K562 (cell line): ENCODE measurements around the gene IL17RC. TPM values are rescaled to one million over a fixed set of nuclear protein-coding genes. Genes with fewer than 3 reads are reported as not detected.

Source experiments
- CBX5 ChIP-seq: IDR thresholded peaks from 2 replicates; pipeline ENCODE4 v1.6.1; 2014; ENCODE audit warnings: low read depth, borderline replicate concordance
- FOXK2 ChIP-seq, 2 experiments: fragments of 450-650 bp; IDR thresholded peaks in 1 of 2; conservative IDR thresholded peaks in 1 of 2; 2 replicates each; pipeline ENCODE4 v1.6.1; 2016; ENCODE audit warnings: low read depth in 2 of 2, mild to moderate bottlenecking in 1 of 2
- GABPA ChIP-seq: fragments of 200-800 bp; sonication (Bioruptor generic); conservative IDR thresholded peaks from 2 replicates; pipeline ENCODE4 v1.6.1; 2016; ENCODE audit warnings: low read depth, missing genetic modification characterization, missing compliant biosample characterization
- TRIM24 ChIP-seq, 2 experiments: fragments of 450-650 bp; IDR thresholded peaks; 2 replicates each; pipeline ENCODE4 v1.6.1; 2016
- polyA plus RNA-seq, 8 experiments: library from polyadenylated mRNA; depleted of rRNA in 4 of 8; stranded (reverse) in 5 of 8; unstranded in 3 of 8; fragments of >200 nt; fragmentation: Nextera tagmentation in 2 of 8; fragmentation: Illumina TruSeq in 1 of 8; extraction: Ambion mirVana in 2 of 8; extraction: Trizol in 1 of 8; gene quantifications; 2 replicates each; pipeline versions ENCODE4 v1.2.1 to v1.2.3, GENCODE V29; 2011 to 2014; ENCODE audit warnings: inconsistent platforms in 1 of 8, missing spikeins in 1 of 8
- total RNA-seq, 7 experiments: library from RNA; depleted of rRNA in 6 of 7; stranded (reverse); fragments of >200 nt in 6 of 7; fragmentation: Illumina TruSeq in 2 of 7; extraction: Trizol in 2 of 7; gene quantifications; 2 replicates each; pipeline versions ENCODE4 v1.2.1 to v1.2.3, GENCODE V29; 2011 to 2021; ENCODE audit warnings: low replicate concordance in 1 of 7
- TF ChIP-seq, protein P1 (sequence below): fragments of 150-350 bp; conservative IDR thresholded peaks from 2 replicates; pipeline ENCODE4 v1.6.1; 2014; ENCODE audit warnings: low read length
- TF ChIP-seq, protein P2 (sequence below): fragments of 450-650 bp; IDR thresholded peaks from 2 replicates; pipeline ENCODE4 v1.6.1; 2016; ENCODE audit warnings: mild to moderate bottlenecking, moderate library complexity
- TF ChIP-seq, protein P3 (sequence below): fragments of 450-650 bp; IDR thresholded peaks from 2 replicates; pipeline ENCODE4 v1.6.1; 2016; ENCODE audit warnings: missing biosample characterization, missing genetic modification characterization
- TF ChIP-seq, protein P4 (sequence below): sonication (generic); formaldehyde crosslinking; IDR thresholded peaks from 2 replicates; pipeline ENCODE4 v1.8.0; 2022; ENCODE audit warnings: mild to moderate bottlenecking, missing genetic modification reagents

The IL17RC gene
- total and polyA plus RNA-seq, 9 of the 15 experiments (the other 6 are each of a cell fraction or from before 2014, with no cell fraction given) = 0.15 to 11.4 (median 7.1) TPM; not detected in 1

- TF ChIP-seq FOXK2 (conservative IDR thresholded peaks at IDR 0.05 in 1 of 2, IDR thresholded peaks at IDR 0.05 in 1 of 2; ENCODE audit: low read depth in 2 of 2) (0 out of 4 replicates have a peak, but pooled peaks have one; percentile 62 to 63), CBX5 (peak; percentile 59; the same call in 1 of the 2 replicates), TRIM24 (IDR thresholded peaks at IDR 0.05) (0 out of 4 replicates have a peak, but pooled peaks of 1 of the 2 experiments have one; percentile 10), GABPA (tag) (peak; percentile 50; the same call in 1 of the 2 replicates)
- TF ChIP-seq, protein P1, sequence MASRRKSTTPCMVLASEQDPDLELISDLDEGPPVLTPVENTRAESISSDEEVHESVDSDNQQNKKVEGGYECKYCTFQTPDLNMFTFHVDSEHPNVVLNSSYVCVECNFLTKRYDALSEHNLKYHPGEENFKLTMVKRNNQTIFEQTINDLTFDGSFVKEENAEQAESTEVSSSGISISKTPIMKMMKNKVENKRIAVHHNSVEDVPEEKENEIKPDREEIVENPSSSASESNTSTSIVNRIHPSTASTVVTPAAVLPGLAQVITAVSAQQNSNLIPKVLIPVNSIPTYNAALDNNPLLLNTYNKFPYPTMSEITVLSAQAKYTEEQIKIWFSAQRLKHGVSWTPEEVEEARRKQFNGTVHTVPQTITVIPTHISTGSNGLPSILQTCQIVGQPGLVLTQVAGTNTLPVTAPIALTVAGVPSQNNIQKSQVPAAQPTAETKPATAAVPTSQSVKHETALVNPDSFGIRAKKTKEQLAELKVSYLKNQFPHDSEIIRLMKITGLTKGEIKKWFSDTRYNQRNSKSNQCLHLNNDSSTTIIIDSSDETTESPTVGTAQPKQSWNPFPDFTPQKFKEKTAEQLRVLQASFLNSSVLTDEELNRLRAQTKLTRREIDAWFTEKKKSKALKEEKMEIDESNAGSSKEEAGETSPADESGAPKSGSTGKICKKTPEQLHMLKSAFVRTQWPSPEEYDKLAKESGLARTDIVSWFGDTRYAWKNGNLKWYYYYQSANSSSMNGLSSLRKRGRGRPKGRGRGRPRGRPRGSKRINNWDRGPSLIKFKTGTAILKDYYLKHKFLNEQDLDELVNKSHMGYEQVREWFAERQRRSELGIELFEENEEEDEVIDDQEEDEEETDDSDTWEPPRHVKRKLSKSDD = 0 out of 2 replicates have a peak, but pooled peaks have one; percentile 51
- TF ChIP-seq, protein P2, sequence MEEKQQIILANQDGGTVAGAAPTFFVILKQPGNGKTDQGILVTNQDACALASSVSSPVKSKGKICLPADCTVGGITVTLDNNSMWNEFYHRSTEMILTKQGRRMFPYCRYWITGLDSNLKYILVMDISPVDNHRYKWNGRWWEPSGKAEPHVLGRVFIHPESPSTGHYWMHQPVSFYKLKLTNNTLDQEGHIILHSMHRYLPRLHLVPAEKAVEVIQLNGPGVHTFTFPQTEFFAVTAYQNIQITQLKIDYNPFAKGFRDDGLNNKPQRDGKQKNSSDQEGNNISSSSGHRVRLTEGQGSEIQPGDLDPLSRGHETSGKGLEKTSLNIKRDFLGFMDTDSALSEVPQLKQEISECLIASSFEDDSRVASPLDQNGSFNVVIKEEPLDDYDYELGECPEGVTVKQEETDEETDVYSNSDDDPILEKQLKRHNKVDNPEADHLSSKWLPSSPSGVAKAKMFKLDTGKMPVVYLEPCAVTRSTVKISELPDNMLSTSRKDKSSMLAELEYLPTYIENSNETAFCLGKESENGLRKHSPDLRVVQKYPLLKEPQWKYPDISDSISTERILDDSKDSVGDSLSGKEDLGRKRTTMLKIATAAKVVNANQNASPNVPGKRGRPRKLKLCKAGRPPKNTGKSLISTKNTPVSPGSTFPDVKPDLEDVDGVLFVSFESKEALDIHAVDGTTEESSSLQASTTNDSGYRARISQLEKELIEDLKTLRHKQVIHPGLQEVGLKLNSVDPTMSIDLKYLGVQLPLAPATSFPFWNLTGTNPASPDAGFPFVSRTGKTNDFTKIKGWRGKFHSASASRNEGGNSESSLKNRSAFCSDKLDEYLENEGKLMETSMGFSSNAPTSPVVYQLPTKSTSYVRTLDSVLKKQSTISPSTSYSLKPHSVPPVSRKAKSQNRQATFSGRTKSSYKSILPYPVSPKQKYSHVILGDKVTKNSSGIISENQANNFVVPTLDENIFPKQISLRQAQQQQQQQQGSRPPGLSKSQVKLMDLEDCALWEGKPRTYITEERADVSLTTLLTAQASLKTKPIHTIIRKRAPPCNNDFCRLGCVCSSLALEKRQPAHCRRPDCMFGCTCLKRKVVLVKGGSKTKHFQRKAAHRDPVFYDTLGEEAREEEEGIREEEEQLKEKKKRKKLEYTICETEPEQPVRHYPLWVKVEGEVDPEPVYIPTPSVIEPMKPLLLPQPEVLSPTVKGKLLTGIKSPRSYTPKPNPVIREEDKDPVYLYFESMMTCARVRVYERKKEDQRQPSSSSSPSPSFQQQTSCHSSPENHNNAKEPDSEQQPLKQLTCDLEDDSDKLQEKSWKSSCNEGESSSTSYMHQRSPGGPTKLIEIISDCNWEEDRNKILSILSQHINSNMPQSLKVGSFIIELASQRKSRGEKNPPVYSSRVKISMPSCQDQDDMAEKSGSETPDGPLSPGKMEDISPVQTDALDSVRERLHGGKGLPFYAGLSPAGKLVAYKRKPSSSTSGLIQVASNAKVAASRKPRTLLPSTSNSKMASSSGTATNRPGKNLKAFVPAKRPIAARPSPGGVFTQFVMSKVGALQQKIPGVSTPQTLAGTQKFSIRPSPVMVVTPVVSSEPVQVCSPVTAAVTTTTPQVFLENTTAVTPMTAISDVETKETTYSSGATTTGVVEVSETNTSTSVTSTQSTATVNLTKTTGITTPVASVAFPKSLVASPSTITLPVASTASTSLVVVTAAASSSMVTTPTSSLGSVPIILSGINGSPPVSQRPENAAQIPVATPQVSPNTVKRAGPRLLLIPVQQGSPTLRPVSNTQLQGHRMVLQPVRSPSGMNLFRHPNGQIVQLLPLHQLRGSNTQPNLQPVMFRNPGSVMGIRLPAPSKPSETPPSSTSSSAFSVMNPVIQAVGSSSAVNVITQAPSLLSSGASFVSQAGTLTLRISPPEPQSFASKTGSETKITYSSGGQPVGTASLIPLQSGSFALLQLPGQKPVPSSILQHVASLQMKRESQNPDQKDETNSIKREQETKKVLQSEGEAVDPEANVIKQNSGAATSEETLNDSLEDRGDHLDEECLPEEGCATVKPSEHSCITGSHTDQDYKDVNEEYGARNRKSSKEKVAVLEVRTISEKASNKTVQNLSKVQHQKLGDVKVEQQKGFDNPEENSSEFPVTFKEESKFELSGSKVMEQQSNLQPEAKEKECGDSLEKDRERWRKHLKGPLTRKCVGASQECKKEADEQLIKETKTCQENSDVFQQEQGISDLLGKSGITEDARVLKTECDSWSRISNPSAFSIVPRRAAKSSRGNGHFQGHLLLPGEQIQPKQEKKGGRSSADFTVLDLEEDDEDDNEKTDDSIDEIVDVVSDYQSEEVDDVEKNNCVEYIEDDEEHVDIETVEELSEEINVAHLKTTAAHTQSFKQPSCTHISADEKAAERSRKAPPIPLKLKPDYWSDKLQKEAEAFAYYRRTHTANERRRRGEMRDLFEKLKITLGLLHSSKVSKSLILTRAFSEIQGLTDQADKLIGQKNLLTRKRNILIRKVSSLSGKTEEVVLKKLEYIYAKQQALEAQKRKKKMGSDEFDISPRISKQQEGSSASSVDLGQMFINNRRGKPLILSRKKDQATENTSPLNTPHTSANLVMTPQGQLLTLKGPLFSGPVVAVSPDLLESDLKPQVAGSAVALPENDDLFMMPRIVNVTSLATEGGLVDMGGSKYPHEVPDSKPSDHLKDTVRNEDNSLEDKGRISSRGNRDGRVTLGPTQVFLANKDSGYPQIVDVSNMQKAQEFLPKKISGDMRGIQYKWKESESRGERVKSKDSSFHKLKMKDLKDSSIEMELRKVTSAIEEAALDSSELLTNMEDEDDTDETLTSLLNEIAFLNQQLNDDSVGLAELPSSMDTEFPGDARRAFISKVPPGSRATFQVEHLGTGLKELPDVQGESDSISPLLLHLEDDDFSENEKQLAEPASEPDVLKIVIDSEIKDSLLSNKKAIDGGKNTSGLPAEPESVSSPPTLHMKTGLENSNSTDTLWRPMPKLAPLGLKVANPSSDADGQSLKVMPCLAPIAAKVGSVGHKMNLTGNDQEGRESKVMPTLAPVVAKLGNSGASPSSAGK = peak; percentile 76
- TF ChIP-seq, protein P3, sequence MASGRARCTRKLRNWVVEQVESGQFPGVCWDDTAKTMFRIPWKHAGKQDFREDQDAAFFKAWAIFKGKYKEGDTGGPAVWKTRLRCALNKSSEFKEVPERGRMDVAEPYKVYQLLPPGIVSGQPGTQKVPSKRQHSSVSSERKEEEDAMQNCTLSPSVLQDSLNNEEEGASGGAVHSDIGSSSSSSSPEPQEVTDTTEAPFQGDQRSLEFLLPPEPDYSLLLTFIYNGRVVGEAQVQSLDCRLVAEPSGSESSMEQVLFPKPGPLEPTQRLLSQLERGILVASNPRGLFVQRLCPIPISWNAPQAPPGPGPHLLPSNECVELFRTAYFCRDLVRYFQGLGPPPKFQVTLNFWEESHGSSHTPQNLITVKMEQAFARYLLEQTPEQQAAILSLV (tag) = peak; percentile 7; the same call in 1 of the 2 replicates
- TF ChIP-seq, protein P4, sequence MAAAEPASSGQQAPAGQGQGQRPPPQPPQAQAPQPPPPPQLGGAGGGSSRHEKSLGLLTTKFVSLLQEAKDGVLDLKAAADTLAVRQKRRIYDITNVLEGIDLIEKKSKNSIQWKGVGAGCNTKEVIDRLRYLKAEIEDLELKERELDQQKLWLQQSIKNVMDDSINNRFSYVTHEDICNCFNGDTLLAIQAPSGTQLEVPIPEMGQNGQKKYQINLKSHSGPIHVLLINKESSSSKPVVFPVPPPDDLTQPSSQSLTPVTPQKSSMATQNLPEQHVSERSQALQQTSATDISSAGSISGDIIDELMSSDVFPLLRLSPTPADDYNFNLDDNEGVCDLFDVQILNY = no peak
Observed at GRCh38 chr3:9897408-9898372, 19.2 kb upstream of the IL17RC start (continued).
